Cerebellar cortex (tissue), 1 donor: ENCODE data around the gene TTLL5.
"Not testable (repeated sequence)": the region's sequence is repeated elsewhere in the genome, so short reads cannot be mapped to it uniquely, and the experiment has no call there.

Source experiments
- DNase-seq: peaks from one replicate; pipeline ENCODE4 v3.0.0-alpha.2; 2015; ENCODE audit warnings: low spot score

The TTLL5 gene

GRCh38 chr14:75835156-75835725 is 174.2 kb downstream of the TTLL5 start:
- no peak for DNase-seq

DNA sequence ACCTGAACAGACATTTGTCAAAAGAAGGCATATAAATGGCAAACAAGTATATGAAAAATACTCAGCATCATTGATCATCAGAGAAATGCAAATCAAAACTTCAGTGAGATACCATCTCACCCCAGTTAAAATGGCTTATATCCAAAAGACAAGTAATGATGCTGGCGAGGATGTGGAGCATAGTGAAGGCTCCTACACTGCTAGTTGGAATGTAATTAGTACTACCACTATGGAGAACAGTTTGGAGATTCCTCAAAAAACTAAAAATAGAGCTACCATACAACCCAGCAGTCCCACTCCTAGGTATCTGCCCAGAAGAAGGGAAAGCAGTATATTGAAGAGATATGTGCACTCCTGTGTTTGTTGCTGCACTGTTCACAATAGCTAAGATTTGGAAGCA is 174.7 kb downstream of the TTLL5 start:
- no peak for DNase-seq

DNA sequence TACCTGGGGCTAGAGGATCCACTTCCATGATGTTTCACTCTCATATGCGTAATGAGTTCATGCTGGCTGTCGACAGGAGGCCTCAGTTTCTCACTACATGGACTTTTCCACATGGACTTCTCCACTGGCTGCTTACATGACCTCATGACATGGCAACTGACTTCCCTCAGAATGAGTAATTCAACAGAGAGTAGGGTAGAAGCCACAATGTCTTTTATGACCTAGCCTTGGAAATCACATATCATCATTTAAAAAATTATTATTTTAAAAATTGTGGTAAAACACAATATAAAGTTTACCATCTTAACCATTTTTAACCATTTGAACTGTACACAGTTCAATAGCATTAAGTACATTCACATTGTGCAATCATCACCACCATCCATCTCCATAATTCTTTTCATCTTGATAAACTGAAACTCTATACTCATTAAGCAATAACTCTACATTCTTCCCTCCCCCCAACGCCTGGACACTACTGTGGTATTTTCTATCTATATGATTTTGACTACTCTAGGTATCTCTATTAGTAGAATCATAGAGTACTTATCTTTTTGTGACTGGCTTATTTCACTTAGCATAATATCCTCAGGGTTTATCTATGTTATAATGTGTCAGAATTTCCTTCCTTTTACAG is 176.2 kb downstream of the TTLL5 start:
- DNase-seq, result no peak

- DNase-seq, result no peak
Measured at GRCh38 chr14:75840911-75841310, 179.9 kb downstream of the TTLL5 start.

DNA sequence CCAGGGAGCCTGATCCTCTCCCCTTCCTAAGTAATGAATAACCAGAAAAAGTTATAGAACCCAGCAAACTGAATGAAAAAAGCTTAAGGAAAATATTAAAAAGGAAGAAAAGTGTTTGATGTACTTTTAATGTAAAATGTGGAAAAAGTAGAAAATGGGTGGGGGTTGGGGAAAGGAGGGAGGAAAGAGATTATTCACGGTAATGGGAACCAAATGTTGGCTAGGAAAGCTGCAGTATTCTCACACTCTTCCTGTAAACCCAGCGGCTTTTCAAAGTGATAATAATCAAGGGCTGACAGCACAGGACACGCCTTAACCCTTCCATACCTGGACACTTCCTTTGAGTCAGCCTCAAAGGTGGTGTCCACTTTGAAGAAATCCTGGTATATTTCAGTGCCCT is 181.5 kb downstream of the TTLL5 start:
- no peak for DNase-seq

DNA sequence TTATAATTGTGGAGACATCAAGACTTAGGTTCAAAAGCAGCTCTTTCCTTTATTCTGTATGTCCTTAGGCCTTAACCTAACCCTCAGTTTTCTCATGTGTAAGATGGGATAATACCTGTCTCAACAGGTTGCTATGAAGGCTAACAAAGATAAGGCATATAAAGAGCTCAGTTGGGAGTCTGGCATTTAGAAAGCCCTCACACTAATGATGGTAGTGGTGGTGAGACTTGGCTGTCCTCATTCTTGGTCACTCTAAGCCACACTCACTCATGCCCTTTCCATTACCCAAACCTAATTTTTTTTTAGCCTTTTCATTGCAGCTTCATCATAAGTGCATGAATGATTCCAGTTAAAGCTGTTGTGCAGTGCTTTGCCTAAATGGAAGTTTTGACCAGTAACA is 183.4 kb downstream of the TTLL5 start:
- DNase-seq, result no peak

DNA sequence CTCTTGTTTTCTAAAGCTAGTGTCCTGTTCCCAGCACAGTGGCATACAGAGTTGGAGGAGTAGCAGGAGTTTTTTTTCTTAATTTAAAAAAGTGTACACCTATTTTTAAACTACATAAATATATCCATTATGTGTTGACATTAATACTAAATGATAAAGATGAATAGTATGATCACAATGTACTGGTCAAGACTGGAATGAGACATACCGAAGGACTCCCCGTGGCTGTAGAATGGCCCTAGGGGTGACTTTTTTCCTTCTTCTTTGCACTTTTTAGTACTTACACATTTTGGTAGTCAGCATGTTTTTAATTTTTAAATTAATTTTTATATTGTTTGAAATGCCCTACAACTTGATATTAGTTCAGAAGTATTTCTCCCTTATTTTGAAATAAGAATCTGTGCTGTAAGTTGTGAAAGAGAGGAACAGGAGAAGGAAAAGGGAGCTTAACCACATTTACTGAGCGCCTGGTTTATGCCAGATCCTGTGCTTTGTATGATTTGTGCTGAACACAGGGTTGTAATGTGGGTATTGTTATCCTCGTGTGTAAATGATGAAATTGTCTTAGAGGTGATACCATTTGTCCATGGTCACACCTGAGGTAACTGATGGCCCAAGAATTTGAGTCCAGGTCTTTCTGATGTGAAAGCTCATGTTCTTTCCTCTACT is 184.2 kb downstream of the TTLL5 start:
- no peak for DNase-seq

DNA sequence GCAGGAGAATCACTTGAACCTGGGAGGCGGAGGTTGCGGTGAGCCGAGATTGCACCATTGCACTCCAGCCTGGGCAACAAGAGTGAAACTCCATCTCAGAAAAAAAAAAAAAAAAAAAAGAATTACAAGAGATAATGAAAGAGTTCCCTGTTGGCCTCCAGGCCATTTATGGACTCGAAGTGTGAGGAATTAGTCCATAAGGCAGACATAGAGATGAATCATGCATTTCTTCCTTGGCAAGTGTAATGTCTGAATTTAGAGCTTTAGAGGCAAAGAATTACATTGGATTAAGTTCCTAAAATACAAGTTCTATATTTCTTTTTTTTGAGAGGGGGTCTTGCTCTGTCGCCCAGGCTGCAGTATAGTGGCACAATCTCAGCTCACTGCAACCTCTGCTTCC is 185.6 kb downstream of the TTLL5 start:
- DNase-seq, result not testable (repeated sequence)

- DNase-seq, result no peak
Measured at GRCh38 chr14:75847584-75847983, 186.5 kb downstream of the TTLL5 start.

DNA sequence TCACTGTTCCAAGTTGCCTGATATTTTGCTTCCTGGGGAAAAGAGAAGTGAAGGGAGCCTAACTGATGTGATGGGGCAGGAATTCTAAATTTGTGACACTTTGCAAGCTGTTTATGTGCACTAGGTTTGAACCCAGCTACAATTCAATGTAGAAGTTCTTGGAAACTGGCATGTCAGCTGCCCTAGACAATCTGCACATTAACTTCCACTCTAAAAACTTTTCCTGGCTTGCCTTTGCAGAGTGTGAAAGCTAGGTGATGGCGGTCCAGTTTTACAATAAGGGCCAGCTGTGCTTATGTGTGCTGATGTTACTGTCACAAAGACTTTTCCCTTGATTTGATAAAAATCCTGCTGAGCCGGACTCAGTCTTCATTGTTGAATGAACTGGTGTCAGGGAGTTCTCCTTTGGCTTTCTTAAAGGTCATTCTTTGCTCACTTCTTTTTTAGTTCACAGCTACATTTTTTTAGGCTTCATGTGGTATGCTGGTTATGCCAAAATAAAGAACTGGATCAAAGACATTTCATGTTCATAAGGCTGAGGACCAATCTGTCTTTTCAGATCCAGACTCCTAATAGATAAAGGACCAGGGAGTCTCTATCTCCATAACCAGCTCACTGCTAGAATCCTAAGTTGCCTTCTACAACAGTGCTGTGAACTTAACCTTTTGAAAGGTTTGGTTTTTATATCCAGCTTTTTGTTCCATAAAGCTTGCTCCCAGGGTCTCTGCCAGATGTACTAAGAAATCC is 187.3 kb downstream of the TTLL5 start:
- no peak for DNase-seq

DNA sequence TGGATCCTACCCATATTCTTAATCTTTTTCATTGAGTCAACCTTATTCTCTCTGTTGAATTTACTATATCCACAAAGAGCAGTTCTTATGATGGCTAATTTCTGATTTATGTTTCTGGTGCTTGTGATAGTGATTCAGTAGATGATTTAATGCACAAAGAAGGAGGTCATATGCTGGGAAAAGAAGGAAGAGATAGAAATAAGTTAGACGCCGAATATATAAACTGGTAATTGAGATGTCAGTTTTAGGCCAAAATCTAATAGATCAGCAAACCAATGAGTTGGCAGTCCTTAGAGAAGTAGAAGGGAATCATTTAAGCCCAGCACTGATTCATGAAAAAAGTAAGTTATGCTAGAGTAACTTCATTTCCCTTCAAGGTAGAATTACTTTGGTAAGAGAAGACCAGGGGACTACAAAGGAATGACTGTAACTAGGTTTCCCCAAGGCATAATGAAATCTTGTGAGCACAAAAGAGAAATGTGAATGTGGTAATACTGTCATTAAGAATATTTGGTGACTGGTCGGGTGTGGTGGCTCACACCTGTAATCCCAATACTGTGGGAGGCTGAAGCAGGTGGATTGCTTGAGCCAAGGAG is 188.4 kb downstream of the TTLL5 start:
- no peak for DNase-seq

GRCh38 chr14:75851574-75851866 is 190.5 kb downstream of the TTLL5 start:
- no peak for DNase-seq

DNA sequence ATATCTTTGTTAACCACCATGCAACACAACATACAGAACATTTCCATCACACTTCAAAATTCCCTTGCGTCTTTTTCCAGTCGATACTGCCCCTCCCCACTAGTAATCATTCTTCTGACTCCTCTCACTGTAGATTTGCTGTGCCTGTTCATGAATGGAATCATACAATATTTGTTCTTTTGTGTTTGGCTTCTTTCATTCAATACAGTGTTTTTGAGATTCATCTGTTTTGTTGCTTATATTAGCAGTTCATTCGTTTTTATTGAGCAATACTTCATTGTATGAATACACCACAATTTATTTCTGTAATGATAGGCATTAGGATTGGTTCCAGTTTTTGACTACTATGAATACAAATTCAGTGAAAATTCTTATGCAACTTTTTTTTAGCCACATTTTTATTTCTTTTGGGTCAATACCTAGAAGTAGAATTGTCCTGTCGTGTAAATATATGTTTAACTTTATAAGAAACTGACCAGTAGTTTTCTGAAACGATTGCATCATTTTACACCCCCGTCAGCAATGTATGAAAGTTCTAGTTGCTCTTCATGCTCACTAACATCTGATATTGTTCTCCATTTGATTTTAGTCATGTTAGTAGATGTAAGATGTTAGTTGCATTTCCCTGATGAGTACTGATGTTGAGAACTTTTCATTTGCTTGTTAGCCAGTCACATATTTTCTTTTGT is 193.2 kb downstream of the TTLL5 start:
- no peak for DNase-seq

GRCh38 chr14:75857199-75857598 is 196.2 kb downstream of the TTLL5 start:
- no peak for DNase-seq

- no peak for DNase-seq
Measured at GRCh38 chr14:75858362-75858761, 197.3 kb downstream of the TTLL5 start.

- no peak for DNase-seq
Measured at GRCh38 chr14:75859746-75860145, 198.7 kb downstream of the TTLL5 start.

DNA sequence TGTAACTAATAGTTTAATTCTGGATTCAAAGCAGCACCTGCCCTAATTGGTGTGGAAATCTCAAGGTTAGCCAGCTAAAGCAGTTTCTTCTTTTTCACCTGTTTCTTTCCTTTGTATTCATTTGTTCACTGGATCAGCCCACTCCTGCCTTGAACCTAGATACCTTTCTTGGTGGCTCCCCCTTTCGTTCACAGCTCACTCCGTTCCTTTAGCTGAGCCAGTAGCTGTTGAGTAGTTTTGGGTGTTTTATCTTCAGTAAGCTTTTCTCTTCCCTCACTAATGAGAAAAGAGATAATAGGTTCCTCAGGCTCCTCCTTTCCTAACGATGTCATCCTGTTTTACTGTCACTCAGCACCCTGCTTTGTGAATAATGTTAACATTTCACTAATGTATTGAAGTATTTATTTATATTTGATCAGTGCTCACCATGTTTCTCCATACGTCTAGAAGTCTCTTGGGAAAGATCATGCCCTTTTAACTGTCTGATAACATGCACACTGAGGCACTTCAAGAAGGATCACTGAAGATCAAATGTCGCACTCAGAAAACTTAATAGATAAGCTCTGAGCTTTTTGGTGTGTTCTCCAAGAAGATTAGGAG is 199.6 kb downstream of the TTLL5 start:
- DNase-seq, result no peak

DNA sequence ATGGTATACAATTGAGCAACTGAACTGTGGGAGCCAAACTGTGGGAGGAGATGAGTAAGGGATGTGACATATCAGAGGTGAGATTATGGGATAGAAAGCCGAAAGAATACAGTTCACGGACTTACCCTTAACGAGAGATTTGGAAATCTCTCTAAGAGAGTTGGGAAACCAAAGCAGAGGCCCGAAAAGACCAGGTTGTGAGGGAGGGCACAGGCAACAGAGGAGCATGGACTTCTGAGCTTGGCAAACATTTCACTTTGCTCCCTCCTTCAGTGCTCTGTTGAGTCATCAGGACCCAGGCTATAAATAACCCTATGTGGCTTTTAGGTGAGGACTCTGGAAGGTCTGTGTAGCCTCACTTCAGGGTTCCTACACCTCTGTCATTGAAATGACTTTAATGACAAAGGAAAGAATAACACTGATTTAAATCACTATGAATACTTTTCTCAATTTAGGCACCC is 200.1 kb downstream of the TTLL5 start:
- DNase-seq, result no peak

- DNase-seq, result no peak
Measured at GRCh38 chr14:75863221-75863620, 202.2 kb downstream of the TTLL5 start.

DNA sequence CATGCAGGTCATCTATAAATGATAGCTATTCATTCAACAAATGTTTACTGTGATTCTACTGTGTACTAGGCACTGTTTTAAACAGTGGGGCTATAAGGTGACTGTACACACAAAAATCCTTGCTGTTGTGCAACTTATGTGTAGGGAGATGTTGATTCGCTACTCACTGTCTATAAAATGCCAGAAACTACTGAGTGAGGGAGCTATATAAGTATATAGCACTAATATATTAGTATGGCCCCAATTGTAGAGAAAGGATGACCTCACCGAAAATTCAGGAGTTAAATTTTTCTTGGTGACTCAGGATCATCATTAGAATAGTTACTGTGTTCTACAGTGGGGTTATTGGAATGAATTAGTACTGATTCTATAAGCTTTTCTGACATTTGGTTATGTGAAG is 203.3 kb downstream of the TTLL5 start:
- DNase-seq, result no peak

GRCh38 chr14:75865531-75865930 is 204.5 kb downstream of the TTLL5 start:
- DNase-seq, result no peak

DNA sequence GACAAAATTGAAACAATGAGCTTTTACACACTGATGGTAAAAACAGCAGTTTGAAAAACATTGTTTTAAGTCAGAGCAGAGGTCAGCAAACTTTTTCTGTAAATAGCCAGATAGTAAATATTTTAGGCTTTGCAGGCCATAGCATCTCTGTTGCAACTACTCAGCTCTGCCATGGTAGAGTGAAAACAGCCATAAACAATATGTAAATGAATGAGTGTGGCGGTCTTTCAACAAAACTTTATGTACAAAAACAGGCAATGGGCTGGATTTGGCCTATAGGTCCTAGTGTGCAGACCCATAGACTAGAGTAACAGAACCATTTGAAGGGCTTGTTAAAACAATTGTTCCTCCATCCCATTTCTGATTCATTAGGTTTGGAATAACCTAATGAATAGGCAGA is 205.9 kb downstream of the TTLL5 start:
- no peak for DNase-seq
